Body of pancreas (tissue), 4 donors: ENCODE results near the gene TMSB4X.
"Not testable (repeated sequence)": the region's sequence is repeated elsewhere in the genome, so short reads cannot be mapped to it uniquely, and the experiment has no call there.

Experiments
- POLR2A ChIP-seq, 3 donors: fragments of 450-650 bp; IDR thresholded peaks; one replicate each; pipeline ENCODE4 v1.6.1; 2016; ENCODE audit warnings: antibody characterized with exemption in 3 of 3, mild to moderate bottlenecking in 2 of 3
- TF ChIP-seq, protein P1 (sequence below), 7 experiments: fragments of 450-650 bp in 4 of 7; fragments of 200-600 bp in 3 of 7; sonication (generic) in 3 of 7; IDR thresholded peaks; one replicate each; pipeline ENCODE4 v1.5.1; 2016 to 2019; ENCODE audit warnings: antibody characterized with exemption in 7 of 7

DNA sequence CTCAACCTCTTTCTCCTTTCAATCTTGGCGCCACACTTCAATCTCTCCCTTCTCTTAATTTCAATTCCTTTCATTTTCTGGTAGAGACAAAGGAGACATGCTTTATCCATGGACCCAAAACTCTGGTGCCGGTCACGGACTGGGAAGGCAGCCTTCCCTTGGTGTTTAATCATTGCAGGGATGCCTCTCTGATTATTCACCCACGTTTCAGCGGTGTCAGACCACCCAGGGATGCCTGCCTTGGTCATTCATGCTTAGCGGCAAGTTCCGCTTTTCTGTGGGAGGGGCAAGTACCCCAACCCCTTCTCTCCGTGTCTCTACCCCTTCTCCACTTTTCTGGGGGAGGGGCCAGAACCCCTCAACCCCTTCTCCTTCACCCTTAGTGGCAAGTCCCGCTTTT lies 34.4 kb upstream of the TMSB4X start:
- TF ChIP-seq POLR2A (IDR thresholded peaks at IDR 0.05), result not testable (repeated sequence)
- TF ChIP-seq, protein P1, sequence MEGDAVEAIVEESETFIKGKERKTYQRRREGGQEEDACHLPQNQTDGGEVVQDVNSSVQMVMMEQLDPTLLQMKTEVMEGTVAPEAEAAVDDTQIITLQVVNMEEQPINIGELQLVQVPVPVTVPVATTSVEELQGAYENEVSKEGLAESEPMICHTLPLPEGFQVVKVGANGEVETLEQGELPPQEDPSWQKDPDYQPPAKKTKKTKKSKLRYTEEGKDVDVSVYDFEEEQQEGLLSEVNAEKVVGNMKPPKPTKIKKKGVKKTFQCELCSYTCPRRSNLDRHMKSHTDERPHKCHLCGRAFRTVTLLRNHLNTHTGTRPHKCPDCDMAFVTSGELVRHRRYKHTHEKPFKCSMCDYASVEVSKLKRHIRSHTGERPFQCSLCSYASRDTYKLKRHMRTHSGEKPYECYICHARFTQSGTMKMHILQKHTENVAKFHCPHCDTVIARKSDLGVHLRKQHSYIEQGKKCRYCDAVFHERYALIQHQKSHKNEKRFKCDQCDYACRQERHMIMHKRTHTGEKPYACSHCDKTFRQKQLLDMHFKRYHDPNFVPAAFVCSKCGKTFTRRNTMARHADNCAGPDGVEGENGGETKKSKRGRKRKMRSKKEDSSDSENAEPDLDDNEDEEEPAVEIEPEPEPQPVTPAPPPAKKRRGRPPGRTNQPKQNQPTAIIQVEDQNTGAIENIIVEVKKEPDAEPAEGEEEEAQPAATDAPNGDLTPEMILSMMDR (IDR thresholded peaks at IDR 0.05), result not testable (repeated sequence)
